ENCODE results near the gene CD200.

CD200 gene

DNA sequence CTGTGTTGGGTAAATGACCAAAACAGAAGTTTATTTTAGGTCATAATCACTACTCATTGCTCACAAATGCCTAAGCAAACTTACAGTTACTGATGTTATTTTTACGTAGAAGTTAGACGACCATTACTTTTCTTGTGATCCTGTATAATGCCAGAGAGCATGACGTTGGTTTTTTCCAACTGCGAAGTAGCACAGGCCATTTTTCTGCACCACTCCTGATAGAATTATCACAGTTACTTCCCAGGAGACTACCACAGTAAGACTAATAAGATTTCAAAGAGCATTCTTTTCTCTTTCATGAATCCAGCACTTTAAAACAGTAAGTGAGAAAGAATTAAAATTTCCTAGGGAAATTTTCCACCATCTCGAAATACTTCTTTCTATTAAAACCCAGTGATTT is 19.8 kb downstream of the CD200 start:
- POLR2A ChIA-PET (ENCODE audit: low non-redundant PET), result no interaction called here
- DNase-seq (ENCODE audit: low spot score), result no peak
- no peak for TF ChIP-seq CTCF (conservative IDR thresholded peaks at IDR 0.05; ENCODE audit: low read depth)
- CTCF ChIA-PET, result no interaction called here
- no peak overlapping the region for H3K27ac ChIP-seq

DNA sequence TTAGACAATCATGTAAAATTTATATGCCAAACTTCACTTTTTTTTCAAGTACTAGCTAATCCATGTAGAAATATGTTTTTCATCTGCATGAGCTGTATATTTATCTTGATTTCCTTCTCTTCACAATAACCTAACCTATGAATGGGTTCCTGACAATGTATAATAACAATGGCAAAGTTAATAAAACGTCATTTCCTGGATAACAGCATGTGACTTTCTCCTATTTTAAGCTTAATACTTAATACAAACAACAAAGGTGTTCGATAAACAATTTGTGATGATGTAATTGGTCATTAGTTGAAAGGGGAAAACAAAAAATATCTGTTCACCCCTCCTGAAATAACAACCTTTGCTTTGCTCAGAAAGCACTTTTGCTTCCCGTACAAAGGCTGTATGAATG is 20.4 kb downstream of the CD200 start:
- H3K27ac ChIP-seq, result no peak overlapping the region
- TF ChIP-seq CTCF (conservative IDR thresholded peaks at IDR 0.05; ENCODE audit: low read depth), result no peak
- ChIA-PET POLR2A (ENCODE audit: low non-redundant PET) (no interaction called here), CTCF (no interaction called here)
- DNase-seq (ENCODE audit: low spot score), result no peak

DNA sequence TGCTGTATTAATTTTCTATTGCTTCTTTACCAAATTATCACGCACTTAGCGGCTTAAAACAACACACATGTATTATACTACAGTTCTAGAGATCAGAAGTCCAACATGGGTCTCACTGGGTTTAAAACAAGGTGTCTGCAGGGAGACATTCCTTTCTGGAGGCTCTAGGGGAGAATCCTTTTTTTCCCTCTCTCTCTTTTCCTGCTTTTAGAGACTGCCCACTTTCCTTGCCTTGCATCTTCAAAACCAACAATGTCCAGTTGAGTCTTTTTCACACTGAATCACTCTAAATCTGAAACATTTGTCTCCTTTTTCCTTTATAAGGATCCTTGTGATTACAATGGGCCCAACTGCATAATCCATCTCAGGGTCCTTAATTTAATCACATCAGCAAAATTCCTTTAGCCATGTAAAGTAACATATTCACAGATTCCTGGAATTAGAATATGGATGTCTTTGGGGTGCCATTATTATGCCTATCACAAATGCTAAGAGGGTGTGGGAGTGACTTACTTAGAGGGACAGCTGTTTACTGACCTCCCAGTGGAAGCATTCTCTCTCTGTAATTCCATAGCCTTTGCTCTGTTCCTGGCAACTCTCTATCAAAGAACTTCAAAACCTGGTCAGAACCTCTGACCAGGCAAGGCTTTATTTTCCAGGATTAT is 21.8 kb downstream of the CD200 start:
- TF ChIP-seq CTCF (conservative IDR thresholded peaks at IDR 0.05; ENCODE audit: low read depth), result no peak
- DNase-seq (ENCODE audit: low spot score), result no peak
- ChIA-PET CTCF (no interaction called here), POLR2A (ENCODE audit: low non-redundant PET) (no interaction called here)
- no peak overlapping the region for H3K27ac ChIP-seq

GRCh38 chr3:112355307-112355687 is 22.3 kb downstream of the CD200 start:
- H3K27ac ChIP-seq, result no peak overlapping the region
- ChIA-PET POLR2A (ENCODE audit: low non-redundant PET) (no interaction called here), CTCF (no interaction called here)
- no peak for TF ChIP-seq CTCF (conservative IDR thresholded peaks at IDR 0.05; ENCODE audit: low read depth)
- DNase-seq (ENCODE audit: low spot score), result no peak

GRCh38 chr3:112357930-112358780 is 25.2 kb downstream of the CD200 start:
- no peak for TF ChIP-seq CTCF (conservative IDR thresholded peaks at IDR 0.05; ENCODE audit: low read depth)
- no peak for DNase-seq (ENCODE audit: low spot score)
- H3K27ac ChIP-seq, result no peak overlapping the region
- POLR2A ChIA-PET (ENCODE audit: low non-redundant PET), result no interaction called here
- CTCF ChIA-PET, result no interaction called here

- ChIA-PET CTCF (interaction anchor here (0.6 to 1.2 kb wide), 2 partner anchors 16 to 27 kb away, joined by 3 read pairs; partner anchors contain the start of gene CD200), POLR2A (ENCODE audit: low non-redundant PET) (no interaction called here)
- no peak overlapping the region for H3K27ac ChIP-seq
- no peak for DNase-seq (ENCODE audit: low spot score)
- no peak for TF ChIP-seq CTCF (conservative IDR thresholded peaks at IDR 0.05; ENCODE audit: low read depth)
These were observed 27.6 kb downstream of the CD200 start for GRCh38 chr3:112360561-112360960.

Data from RWPE1 (cell line).